Measurements from ENCODE around the gene STXBP1.
A peak's percentile ranks its signal among the peaks of the same experiment; 100 is the strongest.

STXBP1 gene

DNA sequence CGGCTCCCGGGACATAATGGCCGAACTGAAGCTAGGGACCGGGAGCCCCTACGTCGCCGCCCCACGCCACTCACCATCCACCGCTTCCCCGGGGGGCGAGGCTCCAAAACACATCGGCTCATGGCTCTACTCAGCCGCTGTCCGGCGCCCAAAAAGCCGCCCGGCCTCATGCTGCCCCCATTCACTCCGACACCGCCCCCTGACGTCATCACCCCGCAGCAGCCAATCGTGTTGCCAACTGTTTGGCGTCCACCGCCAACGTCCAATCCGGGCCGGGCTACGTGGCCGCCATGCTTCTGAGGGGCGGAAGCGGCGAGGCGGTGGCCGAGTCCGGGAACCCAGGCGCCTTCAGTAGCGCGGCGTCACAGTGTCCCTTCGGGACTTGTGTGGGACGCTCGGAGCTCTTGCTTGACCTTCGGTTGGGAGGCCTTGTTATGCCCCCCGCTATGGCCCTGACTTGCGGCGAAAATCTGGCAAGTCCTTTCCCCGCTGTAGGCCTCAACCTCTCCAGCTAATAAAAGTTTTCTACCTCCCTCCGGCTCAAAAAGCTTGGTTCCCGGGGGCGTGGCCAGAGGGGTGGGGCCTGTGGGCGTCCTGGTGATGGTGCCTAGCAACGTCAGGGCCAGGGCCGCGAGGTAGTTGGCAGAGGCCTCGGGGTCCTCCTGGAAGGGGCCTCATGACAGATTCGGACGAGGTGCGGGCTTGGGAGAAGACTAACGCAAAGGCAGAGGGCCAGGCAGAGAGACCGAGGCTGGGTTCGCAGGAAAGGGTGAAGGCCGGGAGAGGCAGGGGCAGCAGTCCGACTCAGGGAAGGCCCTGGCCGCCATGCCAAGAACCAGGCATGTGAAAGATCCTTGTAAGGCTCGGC is 103.6 kb downstream of the STXBP1 start, which contains the start of the genes PTRH1 and TTC16:
Gene PTRH1, minus strand, starts transcription at position 194 of the 868 bp plus-strand sequence. Its CDS starts 24 bp downstream, at position 170.
Gene TTC16, plus strand, starts transcription at position 610 of the 868 bp plus-strand sequence. Its CDS starts 67 bp downstream, at position 677.
- H3K9me3 ChIP-seq (ENCODE audit: severe bottlenecking): no peaks in the 10 kb centered on the region
- no peak within 1 kb of the TSS for H3K27ac ChIP-seq
- H3K27me3 ChIP-seq (ENCODE audit: insufficient read depth, low read depth, severe bottlenecking): no peaks in the 10 kb centered on the region
- no peaks in the 10 kb centered on the region for H3K36me3 ChIP-seq
- TF ChIP-seq, protein P1, sequence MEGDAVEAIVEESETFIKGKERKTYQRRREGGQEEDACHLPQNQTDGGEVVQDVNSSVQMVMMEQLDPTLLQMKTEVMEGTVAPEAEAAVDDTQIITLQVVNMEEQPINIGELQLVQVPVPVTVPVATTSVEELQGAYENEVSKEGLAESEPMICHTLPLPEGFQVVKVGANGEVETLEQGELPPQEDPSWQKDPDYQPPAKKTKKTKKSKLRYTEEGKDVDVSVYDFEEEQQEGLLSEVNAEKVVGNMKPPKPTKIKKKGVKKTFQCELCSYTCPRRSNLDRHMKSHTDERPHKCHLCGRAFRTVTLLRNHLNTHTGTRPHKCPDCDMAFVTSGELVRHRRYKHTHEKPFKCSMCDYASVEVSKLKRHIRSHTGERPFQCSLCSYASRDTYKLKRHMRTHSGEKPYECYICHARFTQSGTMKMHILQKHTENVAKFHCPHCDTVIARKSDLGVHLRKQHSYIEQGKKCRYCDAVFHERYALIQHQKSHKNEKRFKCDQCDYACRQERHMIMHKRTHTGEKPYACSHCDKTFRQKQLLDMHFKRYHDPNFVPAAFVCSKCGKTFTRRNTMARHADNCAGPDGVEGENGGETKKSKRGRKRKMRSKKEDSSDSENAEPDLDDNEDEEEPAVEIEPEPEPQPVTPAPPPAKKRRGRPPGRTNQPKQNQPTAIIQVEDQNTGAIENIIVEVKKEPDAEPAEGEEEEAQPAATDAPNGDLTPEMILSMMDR (IDR thresholded peaks at IDR 0.05; ENCODE audit: low read depth, low read length): no peak
- peak within 1 kb of the TSS; percentile 54 for H3K4me3 ChIP-seq (ENCODE audit: low read depth, low read length)
- peak; percentile 98 for DNase-seq

DNA sequence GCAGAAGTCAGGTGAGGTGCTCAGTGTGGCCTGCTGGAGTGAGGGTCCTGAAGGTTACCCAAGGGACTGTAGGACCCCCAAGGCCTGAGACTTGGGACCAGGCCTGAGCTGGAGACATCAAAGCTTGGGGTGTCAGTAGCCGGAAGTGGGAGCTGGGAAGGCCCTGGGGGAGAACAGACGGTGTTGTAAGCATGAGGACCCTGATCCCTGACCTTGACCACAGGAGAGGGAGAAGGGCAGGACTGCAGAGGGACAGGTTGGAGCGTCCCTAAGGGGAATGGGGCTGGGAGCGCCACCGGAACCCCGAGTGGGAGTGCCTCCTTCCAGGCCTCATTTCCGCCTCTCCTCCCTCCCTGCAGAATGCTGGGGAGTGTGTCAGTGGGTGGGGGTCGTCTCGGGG is 104.3 kb downstream of the STXBP1 start:
- no peak for DNase-seq
- Histone ChIP-seq H3K36me3 (no peaks in the 10 kb centered on the region), H3K4me3 (ENCODE audit: low read depth, low read length) (no peak overlapping the region), H3K27ac (no peak overlapping the region), H3K9me3 (ENCODE audit: severe bottlenecking) (no peaks in the 10 kb centered on the region), H3K27me3 (ENCODE audit: insufficient read depth, low read depth, severe bottlenecking) (no peaks in the 10 kb centered on the region)
- TF ChIP-seq, protein P1 (IDR thresholded peaks at IDR 0.05; ENCODE audit: low read depth, low read length): no peak

DNA sequence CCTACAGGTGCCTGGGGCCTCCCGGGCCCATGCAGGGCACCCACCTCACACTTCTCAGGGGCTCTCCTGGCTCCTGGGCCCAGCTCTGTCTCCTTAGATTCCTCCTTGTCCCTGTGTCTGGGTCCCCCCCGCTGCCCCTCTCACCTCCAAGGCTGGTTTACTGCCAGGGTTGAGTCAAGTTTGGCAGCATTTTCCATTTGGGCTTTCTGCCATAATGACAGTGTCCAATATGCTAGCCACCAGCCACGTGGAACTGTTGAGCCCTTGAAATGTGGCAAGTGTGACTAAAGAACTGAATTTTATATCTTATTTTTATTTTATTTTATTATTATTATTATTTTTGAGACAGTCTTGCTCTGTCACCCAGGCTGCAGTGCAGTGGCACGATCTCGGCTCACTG is 105.7 kb downstream of the STXBP1 start:
- no peak overlapping the region for H3K4me3 ChIP-seq (ENCODE audit: low read depth, low read length)
- H3K27me3 ChIP-seq (ENCODE audit: insufficient read depth, low read depth, severe bottlenecking): no peaks in the 10 kb centered on the region
- H3K27ac ChIP-seq: no peak overlapping the region
- TF ChIP-seq, protein P1 (IDR thresholded peaks at IDR 0.05; ENCODE audit: low read depth, low read length): no peak
- no peaks in the 10 kb centered on the region for H3K36me3 ChIP-seq
- H3K9me3 ChIP-seq (ENCODE audit: severe bottlenecking): no peaks in the 10 kb centered on the region
- DNase-seq: no peak

DNA sequence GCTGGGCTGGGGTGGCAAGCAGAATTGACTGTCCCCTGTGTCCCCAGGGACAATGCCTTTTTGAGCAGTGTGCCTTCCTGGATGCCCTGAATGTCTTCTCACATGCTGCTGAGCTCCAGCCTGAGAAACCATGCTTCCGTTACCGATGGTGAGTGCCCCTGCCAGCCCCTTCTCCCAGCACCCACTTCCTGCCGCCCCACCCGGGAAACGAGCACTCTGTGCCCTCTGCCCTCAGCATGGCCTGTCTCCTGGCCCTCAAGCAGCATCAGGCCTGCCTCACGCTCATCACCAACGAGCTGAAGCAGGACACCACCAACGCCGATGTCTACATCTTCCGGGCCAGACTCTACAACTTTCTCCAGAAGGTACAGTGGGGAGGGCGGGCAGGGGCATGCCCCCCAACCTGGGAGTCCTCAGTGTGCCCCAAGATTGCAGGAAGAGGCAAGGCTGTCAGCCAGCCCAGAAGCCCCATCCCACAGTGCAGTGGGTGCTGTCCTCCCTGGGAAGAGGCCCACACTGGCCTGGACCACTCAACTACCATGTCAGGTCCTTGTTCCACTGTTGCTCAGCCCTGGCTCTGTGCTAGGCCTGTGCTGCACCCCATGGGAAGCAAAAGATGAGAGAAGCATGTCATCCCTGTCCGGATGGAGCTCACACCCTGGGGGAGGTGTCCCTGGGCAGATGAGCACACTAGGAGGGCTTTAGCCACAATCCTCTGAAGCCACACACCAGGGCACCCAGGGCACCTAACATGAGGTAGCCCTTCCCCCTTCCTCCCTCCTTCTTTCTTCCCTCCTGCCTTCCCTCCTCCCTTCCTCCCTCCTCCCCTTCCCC is 108.2 kb downstream of the STXBP1 start:
- no peak overlapping the region for H3K27ac ChIP-seq
- TF ChIP-seq, protein P1 (IDR thresholded peaks at IDR 0.05; ENCODE audit: low read depth, low read length): no peak
- no peaks in the 10 kb centered on the region for H3K27me3 ChIP-seq (ENCODE audit: insufficient read depth, low read depth, severe bottlenecking)
- H3K9me3 ChIP-seq (ENCODE audit: severe bottlenecking): no peaks in the 10 kb centered on the region
- no peak for DNase-seq
- no peaks in the 10 kb centered on the region for H3K36me3 ChIP-seq
- H3K4me3 ChIP-seq (ENCODE audit: low read depth, low read length): no peak overlapping the region

DNA sequence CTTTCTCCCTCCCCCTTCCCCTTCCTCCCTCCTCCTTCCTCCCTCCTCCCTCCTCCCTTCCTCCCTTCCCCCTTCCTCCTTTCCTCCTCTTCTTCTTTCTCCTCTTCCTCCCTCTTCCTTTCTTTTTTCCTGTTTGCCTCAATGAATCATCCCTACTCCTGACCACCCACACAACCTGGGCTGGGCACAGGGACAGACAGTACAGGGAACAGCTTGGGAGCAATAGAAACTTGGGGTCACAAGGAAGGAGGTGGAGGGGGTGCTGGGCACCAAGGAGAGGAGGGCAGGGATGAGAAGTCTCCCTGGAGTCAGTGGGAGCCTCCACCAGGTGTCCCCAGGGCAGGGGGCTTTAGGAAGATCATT is 108.8 kb downstream of the STXBP1 start:
- H3K4me3 ChIP-seq (ENCODE audit: low read depth, low read length): no peak overlapping the region
- no peaks in the 10 kb centered on the region for H3K36me3 ChIP-seq
- no peak for DNase-seq
- no peaks in the 10 kb centered on the region for H3K9me3 ChIP-seq (ENCODE audit: severe bottlenecking)
- no peaks in the 10 kb centered on the region for H3K27me3 ChIP-seq (ENCODE audit: insufficient read depth, low read depth, severe bottlenecking)
- TF ChIP-seq, protein P1 (IDR thresholded peaks at IDR 0.05; ENCODE audit: low read depth, low read length): no peak
- H3K27ac ChIP-seq: no peak overlapping the region

All from WERI-Rb-1 (cell line).